ENCODE results near the gene PLCG1. TPM values are rescaled to one million over a fixed set of nuclear protein-coding genes. Genes with fewer than 3 reads are reported as not detected.

The PLCG1 gene
- total RNA-seq, 1 experiment from 2014 or later = 37.6 TPM

GRCh38 chr20:41155261-41155660, 17.9 kb downstream of the PLCG1 start:
- no peak for DNase-seq (ENCODE audit: low read depth)
- in situ Hi-C loops (cut with HindIII; ENCODE audit: low pct_unique_long_range_greater_than_20kb, low sequenced_read_pairs) = no loop called here

- DNase-seq (ENCODE audit: low read depth) = no peak
- in situ Hi-C loops (cut with HindIII; ENCODE audit: low pct_unique_long_range_greater_than_20kb, low sequenced_read_pairs) = no loop called here
These were observed 20.8 kb downstream of the PLCG1 start for GRCh38 chr20:41158082-41158625.

GRCh38 chr20:41159547-41159946, 22.2 kb downstream of the PLCG1 start:
- no peak for DNase-seq (ENCODE audit: low read depth)
- in situ Hi-C loops (cut with HindIII; ENCODE audit: low pct_unique_long_range_greater_than_20kb, low sequenced_read_pairs) = no loop called here

GRCh38 chr20:41160686-41161085, 23.3 kb downstream of the PLCG1 start:
- in situ Hi-C loops (cut with HindIII; ENCODE audit: low pct_unique_long_range_greater_than_20kb, low sequenced_read_pairs) = no loop called here
- no peak for DNase-seq (ENCODE audit: low read depth)

GRCh38 chr20:41161886-41162285, 24.5 kb downstream of the PLCG1 start:
- in situ Hi-C loops (cut with HindIII; ENCODE audit: low pct_unique_long_range_greater_than_20kb, low sequenced_read_pairs) = no loop called here
- no peak for DNase-seq (ENCODE audit: low read depth)

GRCh38 chr20:41162396-41162795, 25.1 kb downstream of the PLCG1 start:
- no peak for DNase-seq (ENCODE audit: low read depth)
- in situ Hi-C loops (cut with HindIII; ENCODE audit: low pct_unique_long_range_greater_than_20kb, low sequenced_read_pairs) = no loop called here

- in situ Hi-C loops (cut with HindIII; ENCODE audit: low pct_unique_long_range_greater_than_20kb, low sequenced_read_pairs) = no loop called here
- DNase-seq (ENCODE audit: low read depth) = no peak
These were observed 26.5 kb downstream of the PLCG1 start for GRCh38 chr20:41163821-41164220.

- no peak for DNase-seq (ENCODE audit: low read depth)
- in situ Hi-C loops (cut with HindIII; ENCODE audit: low pct_unique_long_range_greater_than_20kb, low sequenced_read_pairs) = no loop called here
These were observed 27.9 kb downstream of the PLCG1 start for GRCh38 chr20:41165001-41165882.

- no peak for DNase-seq (ENCODE audit: low read depth)
- in situ Hi-C loops (cut with HindIII; ENCODE audit: low pct_unique_long_range_greater_than_20kb, low sequenced_read_pairs) = no loop called here
These were observed 29.1 kb downstream of the PLCG1 start for GRCh38 chr20:41166201-41167117.

- in situ Hi-C loops (cut with HindIII; ENCODE audit: low pct_unique_long_range_greater_than_20kb, low sequenced_read_pairs) = no loop called here
These were observed 29.8 kb downstream of the PLCG1 start for GRCh38 chr20:41167118-41167470.

GRCh38 chr20:41167481-41168253, 30.3 kb downstream of the PLCG1 start:
- DNase-seq (ENCODE audit: low read depth) = no peak
- in situ Hi-C loops (cut with HindIII; ENCODE audit: low pct_unique_long_range_greater_than_20kb, low sequenced_read_pairs) = no loop called here

More at GRCh38 chr20:41167118-41167470, 29.8 kb downstream of the PLCG1 start:
- DNase-seq (ENCODE audit: low read depth) = no peak

GRCh38 chr20:41168281-41169161, 31.2 kb downstream of the PLCG1 start:
- no peak for DNase-seq (ENCODE audit: low read depth)
- in situ Hi-C loops (cut with HindIII; ENCODE audit: low pct_unique_long_range_greater_than_20kb, low sequenced_read_pairs) = no loop called here

- no peak for DNase-seq (ENCODE audit: low read depth)
- in situ Hi-C loops (cut with HindIII; ENCODE audit: low pct_unique_long_range_greater_than_20kb, low sequenced_read_pairs) = no loop called here
These were observed 31.9 kb downstream of the PLCG1 start for GRCh38 chr20:41169162-41169690.

GRCh38 chr20:41169791-41170351, 32.5 kb downstream of the PLCG1 start:
- in situ Hi-C loops (cut with HindIII; ENCODE audit: low pct_unique_long_range_greater_than_20kb, low sequenced_read_pairs) = no loop called here
- no peak for DNase-seq (ENCODE audit: low read depth)

- in situ Hi-C loops (cut with HindIII; ENCODE audit: low pct_unique_long_range_greater_than_20kb, low sequenced_read_pairs) = no loop called here
- no peak for DNase-seq (ENCODE audit: low read depth)
These were observed 33.2 kb downstream of the PLCG1 start for GRCh38 chr20:41170386-41171105.

GRCh38 chr20:41171736-41172295, 34.5 kb downstream of the PLCG1 start:
- in situ Hi-C loops (cut with HindIII; ENCODE audit: low pct_unique_long_range_greater_than_20kb, low sequenced_read_pairs) = no loop called here
- no peak for DNase-seq (ENCODE audit: low read depth)

Measured in Caki2 (cell line).